Lung (tissue), 12 donors: ENCODE measurements around the gene HBD. TPM values are rescaled to one million over a fixed set of nuclear protein-coding genes. Genes with fewer than 3 reads are reported as not detected.

Experiments
- ATAC-seq: fragments of 200-7000 bp; cut with Tn5 transposase; one replicate; pipeline ENCODE4 v1.9.1; 2020; ENCODE audit warnings: moderate number of reproducible peaks; ENCODE audit not compliant: insufficient read depth, low FRiP score
- DNase-seq, 3 donors: peaks; one replicate each; pipeline ENCODE4 v3.0.0-alpha.2; 2013 to 2017
- H3K27ac ChIP-seq, 2 donors: one replicate each; pipeline ENCODE4 v1.5.1; 2013; ENCODE audit warnings: mild to moderate bottlenecking in 2 of 2, moderate library complexity in 2 of 2, control low read depth in 1 of 2, inconsistent platforms in 1 of 2, low read depth in 1 of 2, low read length in 1 of 2
- H3K27me3 ChIP-seq, 3 donors: one replicate each; pipeline ENCODE4 v1.5.1; 2013; ENCODE audit warnings: low read length in 2 of 3; ENCODE audit not compliant: control insufficient read depth in 3 of 3, insufficient read depth in 3 of 3
- H3K36me3 ChIP-seq, 4 donors: one replicate each; pipeline ENCODE4 v1.5.1; 2013; ENCODE audit warnings: low read length in 4 of 4, mild to moderate bottlenecking in 1 of 4, moderate library complexity in 1 of 4; ENCODE audit not compliant: control insufficient read depth in 4 of 4, insufficient read depth in 4 of 4
- H3K4me1 ChIP-seq, 5 donors: one replicate each; pipeline ENCODE4 v1.5.1; 2013; ENCODE audit warnings: low read length in 5 of 5, mild to moderate bottlenecking in 2 of 5, moderate library complexity in 1 of 5; ENCODE audit not compliant: control insufficient read depth in 5 of 5, insufficient read depth in 5 of 5
- H3K4me3 ChIP-seq: one replicate; pipeline ENCODE4 v1.5.1; 2013; ENCODE audit warnings: mild to moderate bottlenecking, control low read depth, moderate library complexity
- H3K9ac ChIP-seq, 2 donors: one replicate each; pipeline ENCODE4 v1.5.1; 2013; ENCODE audit warnings: low read length in 2 of 2, control low read depth in 1 of 2; ENCODE audit not compliant: insufficient read depth in 1 of 2
- H3K9me3 ChIP-seq, 4 donors: one replicate each; pipeline ENCODE4 v1.5.1; 2013; ENCODE audit warnings: low read length in 3 of 4, mild to moderate bottlenecking in 1 of 4, moderate library complexity in 1 of 4; ENCODE audit not compliant: control insufficient read depth in 4 of 4, insufficient read depth in 3 of 4
- CTCF ChIP-seq: IDR thresholded peaks from 2 replicates; pipeline ENCODE4 v1.5.1; 2012; ENCODE audit warnings: mild to moderate bottlenecking; ENCODE audit errors: control extremely low read depth, extremely low read depth
- WGBS, 2 donors: extraction: QIAGEN DNeasy Blood & Tissue Kit; methylation state at CpG; one replicate each; pipeline ENCODE4 v1.1.7; 2013; 5-methylcytosine and 5-hydroxymethylcytosine counted together
- polyA plus RNA-seq, 2 donors: library from polyadenylated mRNA; stranded (reverse); fragments of 200-250 nt; gene quantifications; one replicate each; pipeline ENCODE4 v1.2.1, GENCODE V29; 2013
- total RNA-seq, 2 donors: library from RNA; depleted of rRNA in 1 of 2; stranded (reverse); fragments of >200 nt in 1 of 2; gene quantifications; one replicate each; pipeline ENCODE4 v1.2.1, GENCODE V29; 2014 to 2021
- donor health status: control.
- donor health status: control.
- donor health status: Bipolar disorder and iron deficiency.
- donor health status: healthy.
- donor health status: DM: yes; HTN: yes; CAD: no.

HBD gene
- total and polyA plus RNA-seq, 4 donors, result 0.24 to 1.1 (median 0.66) TPM; not detected in 1

- Histone ChIP-seq H3K27me3 (no peaks in the 10 kb centered on the region), H3K4me1 (no peaks in the 10 kb centered on the region), H3K4me3 (no peak overlapping the region), H3K27ac (no peak overlapping the region), H3K36me3 (no peaks in the 10 kb centered on the region), H3K9me3 (no peaks in the 10 kb centered on the region), H3K9ac (no peak overlapping the region)
- 38 to 87% methylated on average over 1 of the region's 1 CpG for WGBS, 2 donors
- DNase-seq (no peak), ATAC-seq (no peak)
- no peak for TF ChIP-seq CTCF
These were observed 43.6 kb upstream of the HBD start for GRCh38 chr11:5277807-5278382.

GRCh38 chr11:5276697-5277096 is 42.4 kb upstream of the HBD start:
- H3K4me3 ChIP-seq, result no peak overlapping the region
- H3K27me3 ChIP-seq, result no peaks in the 10 kb centered on the region
- H3K36me3 ChIP-seq, result no peaks in the 10 kb centered on the region
- no peak overlapping the region for H3K27ac ChIP-seq
- WGBS, 2 donors, result 82 to 85% methylated on average over 2 of the region's 2 CpGs
- no peaks in the 10 kb centered on the region for H3K4me1 ChIP-seq
- no peaks in the 10 kb centered on the region for H3K9me3 ChIP-seq
- DNase-seq (no peak), ATAC-seq (no peak)
- H3K9ac ChIP-seq, result no peak overlapping the region
- TF ChIP-seq CTCF, result no peak

- no peak for ATAC-seq
- no peak for TF ChIP-seq CTCF
These were observed 41.3 kb upstream of the HBD start for GRCh38 chr11:5275369-5276110.

More at GRCh38 chr11:5275369-5276110, 41.3 kb upstream of the HBD start:
- WGBS, 2 donors, result 79 to 88% methylated on average over 6 of the region's 6 CpGs
- H3K27me3 ChIP-seq, result no peaks in the 10 kb centered on the region
- H3K4me3 ChIP-seq, result no peak overlapping the region
- H3K9me3 ChIP-seq, result no peaks in the 10 kb centered on the region
- H3K4me1 ChIP-seq, result no peaks in the 10 kb centered on the region
- no peak overlapping the region for H3K9ac ChIP-seq
- no peaks in the 10 kb centered on the region for H3K36me3 ChIP-seq
- DNase-seq, result no peak
- H3K27ac ChIP-seq, result no peak overlapping the region
